ENCODE results near the gene RASGRP3. TPM values are rescaled to one million over a fixed set of nuclear protein-coding genes. Genes with fewer than 3 reads are reported as not detected.

Gene RASGRP3
- total and polyA plus RNA-seq, 9 of the 15 experiments (the other 6 are each of a cell fraction or from before 2014, with no cell fraction given): 0.18 to 1.7 (median 1.2) TPM

GRCh38 chr2:33432871-33433270 lies 43.6 kb upstream of the RASGRP3 start:
- Histone ChIP-seq H3K4me2 (ENCODE audit: insufficient read depth, low read length) (no peak overlapping the region), H4K20me1 (replicated peaks; ENCODE audit: control insufficient read depth, insufficient read depth, low read length) (no peaks in the 10 kb centered on the region), H3K4me1 (replicated peaks in 1 of 2; ENCODE audit: control insufficient read depth in 2 of 2, insufficient read depth in 2 of 2, low read length in 2 of 2) (peaks cover 0 to 9% of the 10 kb centered on the region in 2 experiments; a peak in 2 of 5 replicates), H3K9me1 (ENCODE audit: control insufficient read depth, insufficient read depth, low read length) (no peaks in the 10 kb centered on the region), H3K27me3 (ENCODE audit: control insufficient read depth in 2 of 2, insufficient read depth in 2 of 2, low read length in 2 of 2) (no peaks in the 10 kb centered on the region), H2AFZ (ENCODE audit: low read depth, low read length) (no peak overlapping the region), H3K79me2 (ENCODE audit: control insufficient read depth, insufficient read depth, low read length) (no peaks in the 10 kb centered on the region), H3K36me3 (ENCODE audit: control insufficient read depth, insufficient read depth, low read length) (no peaks in the 10 kb centered on the region), H3K4me3 (no peak overlapping the region), H3K27ac (ENCODE audit: extremely low read depth, low read depth, low read length) (no peak overlapping the region), H3K9ac (ENCODE audit: insufficient read depth in 1 of 2, low read depth in 2 of 2, low read length in 2 of 2) (no peak overlapping the region), H3K9me3 (replicated peaks; ENCODE audit: control insufficient read depth, insufficient read depth, low read depth, low read length) (no peaks in the 10 kb centered on the region)
- CTCF ChIA-PET (ENCODE audit: low intra/inter-chr PET ratio): no interaction called here
- intact Hi-C loops (cut with micrococcal nuclease) (no loop called here), in situ Hi-C loops (cut with MboI) (no loop called here)
- no peak for DNase-seq (ENCODE audit: extremely low read depth in 1 of 4, low spot score in 3 of 4)
- no TSS peak for BruUV-seq (replicated peaks)
- no peak for TF ChIP-seq ZNF592 (IDR thresholded peaks at IDR 0.05)
- WGBS (ENCODE audit: insufficient coverage, low coverage, missing lambda C conversion rate): 49% methylated on average over 2 of the region's 2 CpGs
- FAIRE-seq: no peak
- no peak for ATAC-seq
- POLR2A ChIA-PET: no interaction called here

All from K562 (cell line).